Measurements from ENCODE around the gene FRMPD4. TPM values are rescaled to one million over a fixed set of nuclear protein-coding genes. Genes with fewer than 3 reads are reported as not detected.

Gene FRMPD4
- polyA plus RNA-seq, 1 experiment = 0.82 TPM

GRCh38 chrX:12716574-12716973 is 578.3 kb downstream of the FRMPD4 start:
- ChIA-PET POLR2A (no interaction called here), CTCF (no interaction called here)
- H3K36me3 ChIP-seq (ENCODE audit: control insufficient read depth, insufficient read depth, low read length) = no peaks in the 10 kb centered on the region
- TF ChIP-seq CTCF (IDR thresholded peaks at IDR 0.05; ENCODE audit: insufficient read depth, low read depth, low read length) = no peak
- no peak for DNase-seq (ENCODE audit: low read depth)
- no peak overlapping the region for H3K4me3 ChIP-seq (ENCODE audit: low read depth, low read length)
- H3K27me3 ChIP-seq (ENCODE audit: control insufficient read depth, insufficient read depth, low read length) = no peaks in the 10 kb centered on the region

DNA sequence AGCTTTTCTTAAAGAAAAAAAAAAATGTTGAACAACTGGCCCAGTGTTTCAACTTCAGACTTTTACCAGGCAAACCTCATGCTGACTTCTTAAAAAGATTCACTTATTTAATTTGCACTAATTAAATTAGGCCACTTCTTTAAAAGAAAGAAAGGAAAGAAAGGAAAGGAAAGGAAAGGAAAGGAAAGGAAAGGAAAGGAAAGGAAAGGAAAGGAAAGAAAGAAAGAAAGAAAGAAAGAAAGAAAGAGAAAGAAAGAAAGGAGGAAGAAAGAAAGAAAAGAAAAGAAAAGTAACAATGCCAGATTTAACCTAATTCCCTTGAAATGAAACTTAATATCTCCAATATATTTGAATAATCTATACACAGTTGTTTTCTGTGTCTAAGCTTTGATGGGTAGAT is 581.6 kb downstream of the FRMPD4 start:
- TF ChIP-seq CTCF (IDR thresholded peaks at IDR 0.05; ENCODE audit: insufficient read depth, low read depth, low read length) = no peak
- Histone ChIP-seq H3K36me3 (ENCODE audit: control insufficient read depth, insufficient read depth, low read length) (no peaks in the 10 kb centered on the region), H3K27me3 (ENCODE audit: control insufficient read depth, insufficient read depth, low read length) (no peaks in the 10 kb centered on the region), H3K4me3 (ENCODE audit: low read depth, low read length) (no peak overlapping the region)
- ChIA-PET CTCF (no interaction called here), POLR2A (no interaction called here)
- no peak for DNase-seq (ENCODE audit: low read depth)

DNA sequence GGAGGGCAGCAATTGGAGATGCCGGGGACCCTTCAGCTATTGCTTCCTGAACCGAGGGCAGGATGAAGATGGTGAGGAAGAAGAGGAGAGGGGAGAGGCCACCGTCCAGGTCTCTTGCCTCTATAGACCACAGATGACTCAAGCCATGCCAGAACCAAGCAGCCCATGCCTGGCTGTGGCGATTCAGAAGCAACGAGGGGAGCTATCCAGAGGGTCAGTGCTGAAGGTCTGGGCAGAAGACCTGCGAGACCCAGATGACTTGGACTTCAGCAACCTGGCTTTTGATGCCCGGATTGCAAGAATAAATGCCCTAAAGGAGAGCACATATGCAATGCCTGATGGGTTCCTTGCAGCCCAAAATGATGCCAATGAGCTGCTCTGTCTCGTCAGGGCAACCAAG is 582.8 kb downstream of the FRMPD4 start:
- Histone ChIP-seq H3K4me3 (ENCODE audit: low read depth, low read length) (no peak overlapping the region), H3K36me3 (ENCODE audit: control insufficient read depth, insufficient read depth, low read length) (no peaks in the 10 kb centered on the region), H3K27me3 (ENCODE audit: control insufficient read depth, insufficient read depth, low read length) (no peaks in the 10 kb centered on the region)
- ChIA-PET POLR2A (no interaction called here), CTCF (interaction anchor here (1.4 kb wide), 1 partner anchor 19 kb away, joined by 3 read pairs; no protein-coding TSS in a partner anchor)
- no peak for TF ChIP-seq CTCF (IDR thresholded peaks at IDR 0.05; ENCODE audit: insufficient read depth, low read depth, low read length)
- DNase-seq (ENCODE audit: low read depth) = no peak

- no peak for DNase-seq (ENCODE audit: low read depth)
- CTCF ChIA-PET = no interaction called here
- Histone ChIP-seq H3K27me3 (ENCODE audit: control insufficient read depth, insufficient read depth, low read length) (no peaks in the 10 kb centered on the region), H3K4me3 (ENCODE audit: low read depth, low read length) (no peak overlapping the region), H3K36me3 (ENCODE audit: control insufficient read depth, insufficient read depth, low read length) (no peaks in the 10 kb centered on the region)
- TF ChIP-seq CTCF (IDR thresholded peaks at IDR 0.05; ENCODE audit: insufficient read depth, low read depth, low read length) = no peak
- POLR2A ChIA-PET = no interaction called here
Measured at GRCh38 chrX:12722314-12722713, 584.0 kb downstream of the FRMPD4 start.

GRCh38 chrX:12741416-12741815 is 603.1 kb downstream of the FRMPD4 start:
- H3K4me3 ChIP-seq (ENCODE audit: low read depth, low read length) = no peak overlapping the region
- TF ChIP-seq CTCF (IDR thresholded peaks at IDR 0.05; ENCODE audit: insufficient read depth, low read depth, low read length) = no peak
- CTCF ChIA-PET = no interaction called here
- DNase-seq (ENCODE audit: low read depth) = no peak
- POLR2A ChIA-PET = no interaction called here
- H3K36me3 ChIP-seq (ENCODE audit: control insufficient read depth, insufficient read depth, low read length) = no peaks in the 10 kb centered on the region
- H3K27me3 ChIP-seq (ENCODE audit: control insufficient read depth, insufficient read depth, low read length) = no peaks in the 10 kb centered on the region

All from BJ (cell line).